ENCODE results near the gene CPN2. TPM values are rescaled to one million over a fixed set of nuclear protein-coding genes. Genes with fewer than 3 reads are reported as not detected.

The CPN2 gene
- total RNA-seq, 1 experiment from 2014 or later, result not detected

- CTCF ChIA-PET, result interaction anchor here (0.7 to 1.2 kb wide), 3 partner anchors 15 to 20 kb away, joined by 3 to 4 read pairs (median 3); no protein-coding TSS in a partner anchor
Observed at GRCh38 chr3:194330579-194330978, 20.5 kb downstream of the CPN2 start.

GRCh38 chr3:194330160-194330559, 21.0 kb downstream of the CPN2 start:
- no peak overlapping the region for H3K27ac Mint-ChIP-seq (ENCODE audit: unreplicated experiment)
- H3K9me3 Mint-ChIP-seq (ENCODE audit: low read depth, unreplicated experiment), result no peaks in the 10 kb centered on the region
- intact Hi-C loops (cut with micrococcal nuclease; ENCODE audit: unreplicated experiment), result loop anchor here (10.0 kb wide), 1 partner anchor 305 kb away; the partner anchor contains the start of gene TMEM44
- no peak for DNase-seq
- H3K36me3 Mint-ChIP-seq (ENCODE audit: insufficient read depth, unreplicated experiment), result peaks cover 12% of the 10 kb centered on the region
- CTCF ChIA-PET, result interaction anchor here (0.7 to 1.2 kb wide), 3 partner anchors 15 to 21 kb away, joined by 3 to 4 read pairs (median 3); no protein-coding TSS in a partner anchor
- H3K4me3 Mint-ChIP-seq (ENCODE audit: low read depth, unreplicated experiment), result no peak overlapping the region
- BruUV-seq (replicated peaks), result no TSS peak
- peaks cover 22% of the 10 kb centered on the region for H3K4me1 Mint-ChIP-seq (ENCODE audit: low read depth, unreplicated experiment)
- no peak for TF ChIP-seq CTCF (IDR thresholded peaks at IDR 0.05; ENCODE audit: unreplicated experiment)
- H3K27me3 Mint-ChIP-seq (ENCODE audit: unreplicated experiment), result no peaks in the 10 kb centered on the region

More at GRCh38 chr3:194330579-194330978, 20.5 kb downstream of the CPN2 start:
- Mint-ChIP-seq H3K9me3 (ENCODE audit: low read depth, unreplicated experiment) (no peaks in the 10 kb centered on the region), H3K36me3 (ENCODE audit: insufficient read depth, unreplicated experiment) (peaks cover 12% of the 10 kb centered on the region), H3K27me3 (ENCODE audit: unreplicated experiment) (no peaks in the 10 kb centered on the region), H3K4me3 (ENCODE audit: low read depth, unreplicated experiment) (no peak overlapping the region), H3K27ac (ENCODE audit: unreplicated experiment) (no peak overlapping the region), H3K4me1 (ENCODE audit: low read depth, unreplicated experiment) (peaks cover 22% of the 10 kb centered on the region)
- TF ChIP-seq CTCF (IDR thresholded peaks at IDR 0.05; ENCODE audit: unreplicated experiment), result no peak
- no peak for DNase-seq
- BruUV-seq (replicated peaks), result no TSS peak
- intact Hi-C loops (cut with micrococcal nuclease; ENCODE audit: unreplicated experiment), result loop anchor here (10.0 kb wide), 1 partner anchor 304 kb away; the partner anchor contains the start of gene TMEM44

GRCh38 chr3:194329583-194329965, 21.6 kb downstream of the CPN2 start:
- Mint-ChIP-seq H3K27me3 (ENCODE audit: unreplicated experiment) (no peaks in the 10 kb centered on the region), H3K4me1 (ENCODE audit: low read depth, unreplicated experiment) (peaks cover 22% of the 10 kb centered on the region), H3K36me3 (ENCODE audit: insufficient read depth, unreplicated experiment) (peaks cover 12% of the 10 kb centered on the region), H3K27ac (ENCODE audit: unreplicated experiment) (no peak overlapping the region), H3K4me3 (ENCODE audit: low read depth, unreplicated experiment) (no peak overlapping the region), H3K9me3 (ENCODE audit: low read depth, unreplicated experiment) (no peaks in the 10 kb centered on the region)
- no TSS peak for BruUV-seq (replicated peaks)
- intact Hi-C loops (cut with micrococcal nuclease; ENCODE audit: unreplicated experiment), result no loop called here
- CTCF ChIA-PET, result interaction anchor here (1.2 kb wide), 1 partner anchor 14 kb away, joined by 3 read pairs; no protein-coding TSS in a partner anchor
- no peak for TF ChIP-seq CTCF (IDR thresholded peaks at IDR 0.05; ENCODE audit: unreplicated experiment)
- DNase-seq, result no peak

- no peaks in the 10 kb centered on the region for H3K9me3 Mint-ChIP-seq (ENCODE audit: low read depth, unreplicated experiment)
- CTCF ChIA-PET, result interaction anchor here (1.1 kb wide), 1 partner anchor 15 kb away, joined by 3 read pairs; no protein-coding TSS in a partner anchor
- DNase-seq, result no peak
- no peak overlapping the region for H3K4me3 Mint-ChIP-seq (ENCODE audit: low read depth, unreplicated experiment)
- TF ChIP-seq CTCF (IDR thresholded peaks at IDR 0.05; ENCODE audit: unreplicated experiment), result no peak
- H3K4me1 Mint-ChIP-seq (ENCODE audit: low read depth, unreplicated experiment), result peaks cover 22% of the 10 kb centered on the region
- H3K27ac Mint-ChIP-seq (ENCODE audit: unreplicated experiment), result no peak overlapping the region
- no TSS peak for BruUV-seq (replicated peaks)
- intact Hi-C loops (cut with micrococcal nuclease; ENCODE audit: unreplicated experiment), result no loop called here
- no peaks in the 10 kb centered on the region for H3K27me3 Mint-ChIP-seq (ENCODE audit: unreplicated experiment)
- peaks cover 12% of the 10 kb centered on the region for H3K36me3 Mint-ChIP-seq (ENCODE audit: insufficient read depth, unreplicated experiment)
Observed at GRCh38 chr3:194328942-194329582, 22.1 kb downstream of the CPN2 start.

Data from Calu3 (cell line).